Smooth muscle cell of trachea (primary cell): ENCODE data around the gene SNTB2. TPM values are rescaled to one million over a fixed set of nuclear protein-coding genes. Genes with fewer than 3 reads are reported as not detected.

Experiments
- total RNA-seq: library from RNA; depleted of rRNA; stranded (reverse); fragments of >200 nt; gene quantifications from 2 replicates; pipeline ENCODE4 v1.2.1, GENCODE V29; 2014

The SNTB2 gene
- total RNA-seq = 69.4 and 127 TPM in 2 replicates

GRCh38 chr16:69186642-69187445 lies at the start of gene SNTB2:
SNTB2 (plus strand) TSS chr16:69187164; CDS start chr16:69187167, 3 bp downstream.

GRCh38 chr16:69310653-69311532 lies 123.9 kb downstream of the SNTB2 start, which contains the start of gene VPS4A:
VPS4A (plus strand) TSS chr16:69311350; CDS start chr16:69311512, 162 bp downstream.

GRCh38 chr16:69330286-69331109 lies 143.5 kb downstream of the SNTB2 start, which contains the start of gene PDF:
PDF (minus strand) TSS chr16:69330588; CDS start chr16:69330570, 18 bp downstream.

GRCh38 chr16:69339289-69340094 lies 152.5 kb downstream of the SNTB2 start, which contains the start of the genes COG8 and NIP7:
COG8 (minus strand) TSS chr16:69339564; CDS start chr16:69339552, 12 bp downstream.
NIP7 (plus strand) TSS chr16:69339772; CDS start chr16:69339830, 58 bp downstream.

GRCh38 chr16:69351309-69352027 lies 164.5 kb downstream of the SNTB2 start, which contains the start of gene TMED6:
TMED6 (minus strand) TSS chr16:69351786; CDS start chr16:69351753, 33 bp downstream.

Other genes with a start within 250 kb of the SNTB2 start
- 0.66 and 1.5 TPM in 2 replicates for gene HAS3, start 81.5 kb upstream of the SNTB2 start, total RNA-seq
- gene CHTF8, start 54.6 kb upstream of the SNTB2 start, total RNA-seq = 66.7 and 69.1 TPM in 2 replicates
- 16.5 and 17.6 TPM in 2 replicates for gene UTP4, start 54.5 kb upstream of the SNTB2 start, total RNA-seq
- 31.6 and 33.3 TPM in 2 replicates for gene VPS4A, start 124.2 kb downstream of the SNTB2 start, total RNA-seq
- 13.7 and 18.2 TPM in 2 replicates for gene PDF, start 143.4 kb downstream of the SNTB2 start, total RNA-seq
- 43.3 and 73.3 TPM in 2 replicates for gene COG8, start 152.4 kb downstream of the SNTB2 start, total RNA-seq
- 17.9 and 19.6 TPM in 2 replicates for gene NIP7, start 152.6 kb downstream of the SNTB2 start, total RNA-seq
- gene TMED6, start 164.6 kb downstream of the SNTB2 start, total RNA-seq = 0.29 and 0.66 TPM in 2 replicates
- gene TERF2, start 198.8 kb downstream of the SNTB2 start, total RNA-seq = 9.6 and 11.4 TPM in 2 replicates
- gene CYB5B, start 237.5 kb downstream of the SNTB2 start, total RNA-seq = 54.1 and 94.8 TPM in 2 replicates